Keratinocyte (primary cell): Measurements from ENCODE around the gene ARID5B. TPM values are rescaled to one million over a fixed set of nuclear protein-coding genes. Genes with fewer than 3 reads are reported as not detected.

ENCODE experiments used
- DNase-seq: peaks from one replicate; pipeline ENCODE4 v3.0.0-alpha.2; 2011; ENCODE audit warnings: low read depth, missing footprints, low spot score
- FAIRE-seq: peaks from 2 replicates; lab custom pipeline; 2011; peaks lifted over from hg19 to GRCh38; lab: Jason Lieb, UNC
- H2AFZ ChIP-seq: 2 replicates; pipeline ENCODE4 v1.6.0; 2012; ENCODE audit warnings: low read length, control low read depth, inconsistent platforms; ENCODE audit not compliant: control insufficient read depth
- H3K27ac ChIP-seq: 2 replicates; pipeline ENCODE4 v1.5.1; 2011; ENCODE audit warnings: low read length; ENCODE audit not compliant: control insufficient read depth, insufficient read depth
- H3K27me3 ChIP-seq: 3 replicates; pipeline ENCODE4 v1.6.0; 2011; ENCODE audit warnings: low read length; ENCODE audit not compliant: control insufficient read depth, insufficient read depth; ENCODE audit errors: extremely low read depth
- H3K36me3 ChIP-seq, 2 experiments: 2 replicates in 1 of 2; 3 replicates in 1 of 2; pipeline ENCODE4 v1.5.1; 2011; ENCODE audit warnings: low read length in 2 of 2, mild to moderate bottlenecking in 1 of 2; ENCODE audit not compliant: control insufficient read depth in 2 of 2, insufficient read depth in 2 of 2; ENCODE audit errors: extremely low read depth in 1 of 2
- H3K4me1 ChIP-seq: 3 replicates; pipeline ENCODE4 v1.5.1; 2011; ENCODE audit warnings: low read length; ENCODE audit not compliant: control insufficient read depth, insufficient read depth; ENCODE audit errors: extremely low read depth
- H3K4me2 ChIP-seq: 3 replicates; pipeline ENCODE4 v1.6.0; 2011; ENCODE audit warnings: low read depth, low read length; ENCODE audit not compliant: control insufficient read depth, insufficient read depth; ENCODE audit errors: extremely low read depth
- H3K4me3 ChIP-seq, 3 experiments: fragments of 200-600 bp in 1 of 3; sonication (generic) in 1 of 3; 2 replicates in 2 of 3; 3 replicates in 1 of 3; pipeline ENCODE4 v1.5.1; 2011 to 2016; ENCODE audit warnings: low read length in 3 of 3, mild to moderate bottlenecking in 3 of 3, control low read depth in 2 of 3, inconsistent platforms in 1 of 3, low read depth in 1 of 3, mixed read lengths in 1 of 3, mixed run types in 1 of 3, moderate library complexity in 1 of 3; ENCODE audit not compliant: control insufficient read depth in 2 of 3, insufficient read depth in 2 of 3; ENCODE audit errors: extremely low read depth in 1 of 3
- H3K79me2 ChIP-seq: 2 replicates; pipeline ENCODE4 v1.6.0; 2012; ENCODE audit warnings: low read length; ENCODE audit not compliant: control insufficient read depth, insufficient read depth
- H3K9ac ChIP-seq: 3 replicates; pipeline ENCODE4 v1.6.0; 2011; ENCODE audit warnings: low read length; ENCODE audit not compliant: control insufficient read depth, insufficient read depth; ENCODE audit errors: extremely low read depth
- H3K9me1 ChIP-seq: 3 replicates; pipeline ENCODE4 v1.6.0; 2011; ENCODE audit warnings: low read length; ENCODE audit not compliant: control insufficient read depth, insufficient read depth; ENCODE audit errors: extremely low read depth
- H3K9me3 ChIP-seq: 2 replicates; pipeline ENCODE4 v1.5.1; 2012; ENCODE audit warnings: low read depth, low read length; ENCODE audit not compliant: control insufficient read depth
- H4K20me1 ChIP-seq: 3 replicates; pipeline ENCODE4 v1.6.0; 2011; ENCODE audit warnings: low read length; ENCODE audit not compliant: control insufficient read depth, insufficient read depth; ENCODE audit errors: extremely low read depth
- EZH2 ChIP-seq: IDR thresholded peaks from one replicate; pipeline ENCODE4 v1.6.1; 2012; ENCODE audit warnings: inconsistent platforms, mild to moderate bottlenecking, low read length, moderate library complexity
- dilution Hi-C: fragments of 300-500 bp; cut with MboI; formaldehyde crosslinking; loops from one replicate; pipeline ENCODE4 v1.7.0; 2020; ENCODE audit warnings: low sequenced_read_pairs; ENCODE audit not compliant: extremely low pct_ligation_motif_present
- polyA plus RNA-seq, 5 experiments: library from polyadenylated mRNA; depleted of rRNA in 3 of 5; stranded (reverse) in 3 of 5; stranded (forward) in 1 of 5; unstranded in 1 of 5; fragments of >200 nt; gene quantifications; 1 replicate in 1 of 5; 2 replicates in 3 of 5; 3 replicates in 1 of 5; pipeline versions ENCODE4 v1.2.1 to v1.2.3, GENCODE V29; 2011 to 2012; ENCODE audit warnings: missing spikeins in 2 of 5, low read depth in 1 of 5, low replicate concordance in 1 of 5
- TF ChIP-seq, protein P1 (sequence below), 3 experiments: IDR thresholded peaks in 1 of 3; conservative IDR thresholded peaks in 1 of 3; optimal IDR thresholded peaks in 1 of 3; 2 replicates in 2 of 3; 3 replicates in 1 of 3; pipeline versions ENCODE3 to v1.5.1; 2011; ENCODE audit warnings: low read length in 3 of 3, mild to moderate bottlenecking in 3 of 3, moderate library complexity in 2 of 3, control low read depth in 1 of 3, inconsistent platforms in 1 of 3; ENCODE audit not compliant: insufficient read depth in 2 of 3; ENCODE audit errors: extremely low read depth in 1 of 3

Gene ARID5B
- polyA plus RNA-seq, 1 donor (not counting 4 experiments of a cell fraction or from before 2014, with no cell fraction given) = 7.0 TPM

GRCh38 chr10:62071846-62072281, 170.4 kb downstream of the ARID5B start:
- Histone ChIP-seq H3K4me1 (peaks cover 10% of the 10 kb centered on the region), H3K79me2 (no peaks in the 10 kb centered on the region), H3K9me3 (no peaks in the 10 kb centered on the region), H3K9me1 (no peaks in the 10 kb centered on the region), H3K36me3 (peaks cover 9 to 35% of the 10 kb centered on the region in 2 experiments), H3K4me2 (no peak overlapping the region), H4K20me1 (no peaks in the 10 kb centered on the region), H2AFZ (no peak overlapping the region), H3K27ac (no peak overlapping the region), H3K4me3 (no peak overlapping the region), H3K9ac (no peak overlapping the region), H3K27me3 (no peaks in the 10 kb centered on the region)
- DNase-seq (no peak), FAIRE-seq (no peak)
- dilution Hi-C loops = no loop called here
- TF ChIP-seq, protein P1, sequence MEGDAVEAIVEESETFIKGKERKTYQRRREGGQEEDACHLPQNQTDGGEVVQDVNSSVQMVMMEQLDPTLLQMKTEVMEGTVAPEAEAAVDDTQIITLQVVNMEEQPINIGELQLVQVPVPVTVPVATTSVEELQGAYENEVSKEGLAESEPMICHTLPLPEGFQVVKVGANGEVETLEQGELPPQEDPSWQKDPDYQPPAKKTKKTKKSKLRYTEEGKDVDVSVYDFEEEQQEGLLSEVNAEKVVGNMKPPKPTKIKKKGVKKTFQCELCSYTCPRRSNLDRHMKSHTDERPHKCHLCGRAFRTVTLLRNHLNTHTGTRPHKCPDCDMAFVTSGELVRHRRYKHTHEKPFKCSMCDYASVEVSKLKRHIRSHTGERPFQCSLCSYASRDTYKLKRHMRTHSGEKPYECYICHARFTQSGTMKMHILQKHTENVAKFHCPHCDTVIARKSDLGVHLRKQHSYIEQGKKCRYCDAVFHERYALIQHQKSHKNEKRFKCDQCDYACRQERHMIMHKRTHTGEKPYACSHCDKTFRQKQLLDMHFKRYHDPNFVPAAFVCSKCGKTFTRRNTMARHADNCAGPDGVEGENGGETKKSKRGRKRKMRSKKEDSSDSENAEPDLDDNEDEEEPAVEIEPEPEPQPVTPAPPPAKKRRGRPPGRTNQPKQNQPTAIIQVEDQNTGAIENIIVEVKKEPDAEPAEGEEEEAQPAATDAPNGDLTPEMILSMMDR (optimal IDR thresholded peaks at IDR 0.05 in 1 of 3, IDR thresholded peaks at IDR 0.05 in 1 of 3, conservative IDR thresholded peaks at IDR 0.05 in 1 of 3; ENCODE audit: extremely low read depth in 1 of 3, insufficient read depth in 2 of 3, low read length in 3 of 3) = no peak
- no peak for TF ChIP-seq EZH2

GRCh38 chr10:62072901-62073300, 171.4 kb downstream of the ARID5B start:
- DNase-seq (no peak), FAIRE-seq (no peak)
- Histone ChIP-seq H3K4me3 (no peak overlapping the region), H3K4me1 (peaks cover 19% of the 10 kb centered on the region), H3K9ac (no peak overlapping the region), H2AFZ (no peak overlapping the region), H4K20me1 (no peaks in the 10 kb centered on the region), H3K9me3 (no peaks in the 10 kb centered on the region), H3K27ac (no peak overlapping the region), H3K9me1 (no peaks in the 10 kb centered on the region), H3K36me3 (peaks cover 9 to 35% of the 10 kb centered on the region in 2 experiments), H3K4me2 (no peak overlapping the region), H3K27me3 (no peaks in the 10 kb centered on the region), H3K79me2 (no peaks in the 10 kb centered on the region)
- TF ChIP-seq, protein P1 (optimal IDR thresholded peaks at IDR 0.05 in 1 of 3, IDR thresholded peaks at IDR 0.05 in 1 of 3, conservative IDR thresholded peaks at IDR 0.05 in 1 of 3; ENCODE audit: extremely low read depth in 1 of 3, insufficient read depth in 2 of 3, low read length in 3 of 3) = no peak
- no peak for TF ChIP-seq EZH2
- dilution Hi-C loops = no loop called here
